Nephron progenitor cell (in vitro differentiated cells): ENCODE data around the gene DDAH1.

Experiments
- DNase-seq: peaks from one replicate; pipeline ENCODE4 v3.0.0; 2021
- H3K27ac Mint-ChIP-seq: 2 replicates; pipeline ENCODE4 v1.8.0; 2021; ENCODE audit warnings: mild to moderate bottlenecking, moderate library complexity, mixed read lengths
- H3K27me3 Mint-ChIP-seq: 2 replicates; pipeline ENCODE4 v1.8.0; 2021; ENCODE audit warnings: mild to moderate bottlenecking, low read depth, mixed read lengths; ENCODE audit not compliant: poor library complexity
- H3K36me3 Mint-ChIP-seq: 2 replicates; pipeline ENCODE4 v1.8.0; 2021; ENCODE audit warnings: low read depth, mixed read lengths
- H3K4me1 Mint-ChIP-seq: 2 replicates; pipeline ENCODE4 v1.8.0; 2021; ENCODE audit warnings: mixed read lengths
- H3K4me3 Mint-ChIP-seq: 2 replicates; pipeline ENCODE4 v1.8.0; 2021; ENCODE audit warnings: mild to moderate bottlenecking, moderate library complexity, mixed read lengths
- H3K9me3 Mint-ChIP-seq: 2 replicates; pipeline ENCODE4 v1.8.0; 2021; ENCODE audit warnings: mild to moderate bottlenecking, moderate library complexity, mixed read lengths
- CTCF ChIP-seq: fragments of 200-600 bp; sonication (generic); IDR thresholded peaks from 2 replicates; pipeline ENCODE4 v1.5.0; 2021; ENCODE audit warnings: antibody characterized with exemption

Gene DDAH1

DNA sequence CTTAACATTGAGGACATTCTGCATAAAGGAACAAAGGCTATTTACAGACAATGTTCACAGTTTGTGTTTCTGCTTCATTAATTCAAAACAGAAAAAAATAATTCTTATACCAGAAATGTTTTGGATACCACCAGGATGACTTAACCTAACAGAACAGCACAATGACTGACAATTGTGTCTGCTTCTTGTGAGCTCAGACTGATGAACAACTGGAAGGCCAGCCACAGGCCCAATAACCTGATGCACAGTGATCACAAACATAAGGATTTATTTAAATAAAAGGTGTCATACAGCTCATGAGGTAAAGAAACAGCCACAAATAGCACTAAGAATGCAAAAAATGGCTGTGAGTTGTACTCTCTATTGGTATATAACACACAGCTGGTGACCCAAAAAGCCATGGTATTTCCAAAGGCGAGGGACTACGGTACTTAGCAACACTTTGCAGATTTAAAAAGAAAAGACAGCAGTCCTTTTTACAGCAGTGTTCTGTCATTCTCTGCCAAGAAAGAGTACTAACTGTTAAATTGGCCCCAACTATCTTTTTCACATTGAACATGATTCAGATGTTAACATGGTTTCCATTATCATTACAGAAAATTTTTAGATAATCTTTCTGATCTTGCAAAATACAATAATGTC, 32.1 kb upstream of the DDAH1 start:
- peaks cover 6% of the 10 kb centered on the region for H3K27me3 Mint-ChIP-seq
- no peak overlapping the region for H3K27ac Mint-ChIP-seq
- peaks cover 12% of the 10 kb centered on the region for H3K36me3 Mint-ChIP-seq
- TF ChIP-seq CTCF, result no peak
- no peak for DNase-seq
- H3K9me3 Mint-ChIP-seq, result peaks cover 22% of the 10 kb centered on the region
- no peak overlapping the region for H3K4me3 Mint-ChIP-seq
- H3K4me1 Mint-ChIP-seq, result peaks cover 23% of the 10 kb centered on the region

DNA sequence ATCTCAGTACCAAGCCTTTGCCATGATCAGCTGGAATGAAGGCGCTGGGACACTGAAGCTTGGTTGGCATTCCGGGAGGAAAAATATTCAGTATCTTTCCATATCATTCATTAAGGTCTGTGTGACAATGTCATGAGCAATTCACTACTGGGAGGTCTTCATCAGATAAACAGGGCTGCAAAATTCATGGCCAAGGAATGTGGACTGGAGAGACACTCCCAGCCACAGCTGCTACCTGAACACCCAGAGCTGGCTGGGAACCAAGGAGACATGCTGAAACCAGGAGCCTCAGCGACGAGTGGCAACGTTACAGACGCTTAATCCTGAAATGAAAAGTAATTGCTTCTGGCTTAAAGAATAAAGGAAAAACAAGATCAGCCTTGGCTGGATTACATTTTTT, 30.6 kb upstream of the DDAH1 start:
- Mint-ChIP-seq H3K27ac (no peak overlapping the region), H3K9me3 (peaks cover 7% of the 10 kb centered on the region), H3K36me3 (no peaks in the 10 kb centered on the region), H3K4me3 (no peak overlapping the region), H3K4me1 (peaks cover 23% of the 10 kb centered on the region), H3K27me3 (peaks cover 3% of the 10 kb centered on the region)
- no peak for DNase-seq
- no peak for TF ChIP-seq CTCF

GRCh38 chr1:85494904-85495266, 29.9 kb upstream of the DDAH1 start:
- H3K4me1 Mint-ChIP-seq, result peaks cover 23% of the 10 kb centered on the region
- no peaks in the 10 kb centered on the region for H3K36me3 Mint-ChIP-seq
- H3K4me3 Mint-ChIP-seq, result no peak overlapping the region
- no peak for DNase-seq
- peaks cover under 1% of the 10 kb centered on the region for H3K9me3 Mint-ChIP-seq
- peak overlapping the region; percentile 66 for H3K27ac Mint-ChIP-seq
- peaks cover under 1% of the 10 kb centered on the region for H3K27me3 Mint-ChIP-seq
- TF ChIP-seq CTCF, result no peak

DNA sequence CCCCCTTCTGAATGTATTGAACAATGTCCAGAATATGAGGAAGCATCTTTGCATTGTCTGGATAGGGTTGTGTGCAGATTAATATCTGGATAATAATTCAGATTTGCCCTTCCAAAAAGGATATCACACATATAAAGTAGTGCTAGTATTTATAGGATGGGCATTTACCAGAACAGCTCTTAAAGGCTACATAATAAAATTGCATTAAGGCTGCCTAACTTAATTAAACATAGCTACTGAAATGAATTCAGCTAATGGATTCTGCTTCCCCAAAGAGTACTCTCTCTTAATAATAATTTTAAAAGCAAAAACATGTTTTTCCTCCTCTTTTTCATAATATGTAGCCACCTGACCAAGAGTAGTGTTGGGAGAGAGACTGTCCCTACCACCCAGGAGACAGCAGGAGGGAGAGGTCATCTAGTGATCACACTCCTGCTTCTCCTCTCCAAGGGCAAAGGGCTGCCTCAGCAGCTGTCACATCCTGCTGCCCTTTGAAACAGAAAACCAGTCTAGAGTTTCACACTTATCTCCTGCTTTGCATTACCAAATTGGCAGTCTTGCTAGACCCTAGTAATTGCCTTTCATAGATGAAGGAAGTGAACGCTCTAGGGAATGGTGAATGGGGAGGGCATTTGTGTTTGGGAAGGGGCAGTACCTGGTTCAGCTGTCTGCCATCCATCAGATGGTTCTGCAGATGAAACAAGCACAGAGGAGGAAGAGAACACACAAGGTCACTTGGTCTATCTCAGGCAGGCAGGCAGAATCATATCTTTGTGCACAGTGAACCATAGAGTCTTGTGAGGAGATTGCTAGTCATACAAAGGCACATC, 29.3 kb upstream of the DDAH1 start:
- H3K27me3 Mint-ChIP-seq, result no peaks in the 10 kb centered on the region
- peak overlapping the region; percentile 85 for H3K27ac Mint-ChIP-seq
- no peaks in the 10 kb centered on the region for H3K9me3 Mint-ChIP-seq
- no peaks in the 10 kb centered on the region for H3K36me3 Mint-ChIP-seq
- H3K4me3 Mint-ChIP-seq, result peak overlapping the region; percentile 33
- H3K4me1 Mint-ChIP-seq, result peaks cover 23% of the 10 kb centered on the region
- no peak for TF ChIP-seq CTCF
- peak; percentile 3 for DNase-seq

DNA sequence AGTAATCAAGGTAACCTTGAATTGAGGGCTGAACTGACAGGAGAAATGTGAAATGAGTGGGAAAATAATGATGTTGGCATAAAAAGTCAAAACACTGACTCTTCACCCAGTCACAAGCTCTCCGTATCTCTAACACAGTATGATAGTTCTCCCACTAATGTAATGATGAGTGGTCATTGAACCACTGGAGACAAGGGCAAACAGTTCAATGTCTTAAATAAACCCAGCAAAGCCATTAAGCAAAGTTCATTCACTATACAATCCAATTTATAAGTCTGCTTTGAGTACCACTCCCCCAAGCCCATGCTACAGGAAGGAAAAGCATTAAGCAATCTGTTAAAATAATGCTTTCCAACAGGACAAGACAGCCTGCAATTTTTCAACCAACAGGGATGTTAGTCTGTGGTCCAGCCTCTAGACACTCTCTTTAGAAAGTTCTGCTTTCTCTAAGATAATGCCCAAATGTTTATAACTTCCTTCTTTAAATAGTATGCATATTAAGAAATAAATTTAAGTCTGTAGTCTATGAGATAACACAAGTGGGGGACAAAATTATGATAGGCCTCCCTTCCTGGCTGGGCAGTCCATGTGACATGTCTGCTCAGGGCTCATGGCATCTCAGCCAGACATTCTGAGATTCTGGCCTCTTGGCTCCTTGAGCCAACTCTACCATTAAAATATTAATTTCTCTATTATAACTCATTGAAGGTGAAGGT, 25.5 kb upstream of the DDAH1 start:
- H3K27me3 Mint-ChIP-seq, result no peaks in the 10 kb centered on the region
- H3K4me1 Mint-ChIP-seq, result peaks cover 17% of the 10 kb centered on the region
- H3K4me3 Mint-ChIP-seq, result no peak overlapping the region
- no peak overlapping the region for H3K27ac Mint-ChIP-seq
- no peak for DNase-seq
- no peaks in the 10 kb centered on the region for H3K9me3 Mint-ChIP-seq
- no peak for TF ChIP-seq CTCF
- no peaks in the 10 kb centered on the region for H3K36me3 Mint-ChIP-seq
